GM12891 (cell line): ENCODE measurements around the gene GNA14.
"Not testable (repeated sequence)": the region's sequence is repeated elsewhere in the genome, so short reads cannot be mapped to it uniquely, and the experiment has no call there.

Source experiments
- DNase-seq: peaks from one replicate; pipeline ENCODE4 v3.0.0; 2011; ENCODE audit warnings: low spot score; ENCODE audit not compliant: insufficient read length
- FAIRE-seq: peaks from 2 replicates; lab custom pipeline; 2011; peaks lifted over from hg19 to GRCh38; lab: Jason Lieb, UNC
- PAX5 ChIP-seq: IDR thresholded peaks from 2 replicates; pipeline ENCODE4 v1.6.1; 2011; ENCODE audit warnings: low read length, moderate library complexity, mild to moderate bottlenecking; ENCODE audit not compliant: insufficient read depth, severe bottlenecking
- POLR2A ChIP-seq: IDR thresholded peaks from 2 replicates; pipeline ENCODE4 v1.6.1; 2011; ENCODE audit warnings: low read depth, low read length, control low read depth
- POLR2AphosphoS5 ChIP-seq: IDR thresholded peaks from 2 replicates; pipeline ENCODE4 v1.6.1; 2011; ENCODE audit warnings: low read depth, low read length, control low read depth
- POU2F2 ChIP-seq: IDR thresholded peaks from 2 replicates; pipeline ENCODE4 v1.6.1; 2011; ENCODE audit warnings: low read depth, mild to moderate bottlenecking, control low read depth, low read length, moderate library complexity
- SPI1 ChIP-seq: IDR thresholded peaks from 2 replicates; pipeline ENCODE4 v1.6.1; 2011; ENCODE audit warnings: low read depth, low read length, control low read depth
- TAF1 ChIP-seq: IDR thresholded peaks from 2 replicates; pipeline ENCODE4 v1.6.1; 2011; ENCODE audit warnings: low read depth, low read length, control low read depth

GNA14 gene

GRCh38 chr9:77640741-77641580, 7.2 kb downstream of the GNA14 start:
- no peak for FAIRE-seq
- TF ChIP-seq SPI1 (no peak), PAX5 (no peak), TAF1 (no peak), POLR2A (no peak), POU2F2 (no peak), POLR2AphosphoS5 (no peak)
- DNase-seq, result no peak

GRCh38 chr9:77632652-77633051, 15.5 kb downstream of the GNA14 start:
- FAIRE-seq, result no peak
- no peak for TF ChIP-seq TAF1
- TF ChIP-seq SPI1, result no peak
- no peak for TF ChIP-seq POU2F2
- no peak for TF ChIP-seq PAX5
- no peak for TF ChIP-seq POLR2A
- TF ChIP-seq POLR2AphosphoS5, result no peak
- no peak for DNase-seq

DNA sequence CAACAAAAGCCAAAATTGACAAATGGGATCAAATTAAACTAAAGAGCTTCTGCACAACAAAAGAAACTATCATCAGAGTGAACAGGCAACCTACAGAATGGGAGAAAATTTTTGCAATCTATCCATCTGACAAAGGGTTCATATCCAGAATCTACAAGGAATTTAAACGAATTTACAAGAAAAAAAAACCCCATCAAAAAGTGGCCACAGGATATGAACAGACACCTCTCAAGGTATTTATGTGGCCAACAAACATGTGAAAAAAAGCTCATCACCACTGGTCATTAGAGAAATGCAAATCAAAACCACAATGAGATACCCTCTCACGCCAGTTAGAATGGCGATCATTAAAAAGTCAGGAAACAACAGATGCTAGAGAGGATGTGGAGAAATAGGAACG, 19.3 kb downstream of the GNA14 start:
- not testable (repeated sequence) for DNase-seq, FAIRE-seq

GRCh38 chr9:77616191-77616590, 31.9 kb downstream of the GNA14 start:
- FAIRE-seq (no peak), DNase-seq (no peak)

DNA sequence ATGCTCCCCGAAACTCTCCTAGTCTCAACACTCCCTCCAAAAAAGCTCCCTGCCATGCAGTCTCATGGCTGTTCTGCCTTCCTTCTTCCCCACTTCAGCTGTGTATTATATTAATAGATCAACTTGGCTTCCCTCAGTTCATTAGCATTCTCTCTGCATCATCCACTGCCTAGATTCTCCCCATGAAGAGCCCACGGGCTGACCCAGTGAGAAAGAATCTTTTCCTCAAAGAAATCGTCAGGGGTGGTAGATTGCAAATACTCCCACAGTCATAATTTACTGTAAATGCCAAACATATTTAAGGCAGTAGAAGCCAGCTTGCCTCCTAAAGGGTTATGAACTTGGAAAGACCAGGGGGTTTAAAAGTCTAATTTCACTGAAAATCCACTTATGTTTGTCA, 33.5 kb downstream of the GNA14 start:
- FAIRE-seq, result no peak
- DNase-seq, result no peak
- TF ChIP-seq POLR2AphosphoS5 (no peak), PAX5 (no peak), POU2F2 (no peak)

More at GRCh38 chr9:77616191-77616590, 31.9 kb downstream of the GNA14 start:
- TF ChIP-seq SPI1 (no peak), POLR2A (no peak)

GRCh38 chr9:77606526-77606925, 41.6 kb downstream of the GNA14 start:
- FAIRE-seq (no peak), DNase-seq (no peak)
- TF ChIP-seq POU2F2, result no peak
- no peak for TF ChIP-seq POLR2A
- no peak for TF ChIP-seq TAF1
- TF ChIP-seq SPI1, result no peak
- no peak for TF ChIP-seq POLR2AphosphoS5
- TF ChIP-seq PAX5, result no peak

- DNase-seq, result no peak
- FAIRE-seq, result no peak
- no peak for TF ChIP-seq TAF1
- TF ChIP-seq PAX5, result no peak
- no peak for TF ChIP-seq POLR2AphosphoS5
- TF ChIP-seq POU2F2, result no peak
- TF ChIP-seq SPI1, result no peak
- TF ChIP-seq POLR2A, result no peak
Observed at GRCh38 chr9:77605449-77606220, 42.5 kb downstream of the GNA14 start.

DNA sequence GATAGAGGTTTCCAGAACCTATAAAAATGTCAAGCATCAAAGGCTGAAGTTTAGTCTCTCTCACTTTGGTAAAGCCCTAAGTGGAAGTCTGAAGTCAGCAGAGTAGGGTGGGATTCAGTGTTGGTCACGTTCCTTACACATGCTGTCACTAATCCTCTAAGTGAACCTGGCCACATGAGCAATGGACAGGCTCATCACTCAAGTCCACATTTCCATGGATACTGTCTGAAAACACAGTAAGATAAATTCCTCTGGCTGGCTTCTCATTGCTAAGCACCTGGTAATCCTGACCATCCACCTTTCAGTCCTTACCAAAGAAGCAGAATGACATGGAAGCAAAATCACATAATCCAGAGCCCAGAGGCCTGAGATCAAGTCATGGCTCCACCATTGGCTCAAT, 43.8 kb downstream of the GNA14 start:
- FAIRE-seq, result no peak
- DNase-seq, result no peak
- TF ChIP-seq PAX5 (no peak), TAF1 (no peak), POLR2A (no peak), POLR2AphosphoS5 (no peak)

DNA sequence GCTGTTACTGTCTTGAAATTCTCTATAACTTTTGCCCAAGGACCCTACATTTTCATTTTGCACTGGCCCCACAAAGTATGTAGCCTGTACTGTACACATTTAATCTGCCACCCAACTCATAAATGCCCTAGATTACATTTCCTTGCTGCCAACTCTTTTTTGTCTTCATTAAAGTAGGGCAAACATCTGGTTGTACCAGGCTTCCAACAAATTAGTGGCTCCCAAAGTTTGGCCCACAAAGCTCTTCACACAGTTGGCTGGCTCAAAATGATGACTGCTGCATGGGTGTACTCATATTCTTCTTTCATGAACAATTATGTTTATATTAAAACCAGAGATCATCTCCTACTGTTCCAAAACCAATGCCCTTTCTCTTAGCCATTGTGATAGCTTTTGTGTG, 45.3 kb downstream of the GNA14 start:
- TF ChIP-seq TAF1 (no peak), PAX5 (no peak), POLR2AphosphoS5 (no peak), SPI1 (no peak), POLR2A (no peak), POU2F2 (no peak)
- DNase-seq (no peak), FAIRE-seq (no peak)

- TF ChIP-seq POU2F2 (no peak), POLR2AphosphoS5 (no peak), TAF1 (no peak), POLR2A (no peak), PAX5 (no peak), SPI1 (no peak)
- no peak for DNase-seq
- FAIRE-seq, result no peak
Observed at GRCh38 chr9:77601476-77602099, 46.5 kb downstream of the GNA14 start.

- FAIRE-seq, result no peak
- DNase-seq, result no peak
- no peak for TF ChIP-seq POLR2AphosphoS5
- no peak for TF ChIP-seq POLR2A
- no peak for TF ChIP-seq TAF1
- no peak for TF ChIP-seq POU2F2
- no peak for TF ChIP-seq SPI1
- no peak for TF ChIP-seq PAX5
Observed at GRCh38 chr9:77600810-77601209, 47.3 kb downstream of the GNA14 start.
